HepG2 (cell line): ENCODE data around the gene DCP2.

Experiments
- MZF1 ChIP-seq: sonication (generic); formaldehyde crosslinking; IDR thresholded peaks from 2 replicates; pipeline ENCODE4 v1.8.1; 2023; ENCODE audit warnings: mild to moderate bottlenecking, missing genetic modification reagents, borderline replicate concordance
- NAIF1 ChIP-seq: sonication (generic); formaldehyde crosslinking; IDR thresholded peaks from 2 replicates; pipeline ENCODE4 v1.5.0; 2020; ENCODE audit warnings: mild to moderate bottlenecking, missing genetic modification reagents, borderline replicate concordance
- TAF1 ChIP-seq: sonication (generic); formaldehyde crosslinking; IDR thresholded peaks from 2 replicates; pipeline ENCODE4 v1.4.0; 2020; ENCODE audit warnings: missing genetic modification reagents
- TF ChIP-seq, protein P1 (sequence below): sonication (generic); formaldehyde crosslinking; IDR thresholded peaks from 2 replicates; pipeline ENCODE4 v1.5.0; 2020; ENCODE audit warnings: mild to moderate bottlenecking, missing genetic modification reagents, moderate library complexity

GRCh38 chr5:112973904-112974303 lies 2.7 kb upstream of the DCP2 start:
- no peak for TF ChIP-seq MZF1
- TF ChIP-seq NAIF1 (CRISPR knock-in tag) = no peak
- TF ChIP-seq, protein P1, sequence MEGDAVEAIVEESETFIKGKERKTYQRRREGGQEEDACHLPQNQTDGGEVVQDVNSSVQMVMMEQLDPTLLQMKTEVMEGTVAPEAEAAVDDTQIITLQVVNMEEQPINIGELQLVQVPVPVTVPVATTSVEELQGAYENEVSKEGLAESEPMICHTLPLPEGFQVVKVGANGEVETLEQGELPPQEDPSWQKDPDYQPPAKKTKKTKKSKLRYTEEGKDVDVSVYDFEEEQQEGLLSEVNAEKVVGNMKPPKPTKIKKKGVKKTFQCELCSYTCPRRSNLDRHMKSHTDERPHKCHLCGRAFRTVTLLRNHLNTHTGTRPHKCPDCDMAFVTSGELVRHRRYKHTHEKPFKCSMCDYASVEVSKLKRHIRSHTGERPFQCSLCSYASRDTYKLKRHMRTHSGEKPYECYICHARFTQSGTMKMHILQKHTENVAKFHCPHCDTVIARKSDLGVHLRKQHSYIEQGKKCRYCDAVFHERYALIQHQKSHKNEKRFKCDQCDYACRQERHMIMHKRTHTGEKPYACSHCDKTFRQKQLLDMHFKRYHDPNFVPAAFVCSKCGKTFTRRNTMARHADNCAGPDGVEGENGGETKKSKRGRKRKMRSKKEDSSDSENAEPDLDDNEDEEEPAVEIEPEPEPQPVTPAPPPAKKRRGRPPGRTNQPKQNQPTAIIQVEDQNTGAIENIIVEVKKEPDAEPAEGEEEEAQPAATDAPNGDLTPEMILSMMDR = no peak
- no peak for TF ChIP-seq TAF1 (CRISPR knock-in tag)
